GM19035 (cell line): Measurements from ENCODE around the gene HK3.

Experiments used
- ATAC-seq: cut with Tn5 transposase; IDR thresholded peaks from one replicate; pipeline ENCODE4 v1.9.1; 2021; ENCODE audit not compliant: unreplicated experiment

Gene HK3

DNA sequence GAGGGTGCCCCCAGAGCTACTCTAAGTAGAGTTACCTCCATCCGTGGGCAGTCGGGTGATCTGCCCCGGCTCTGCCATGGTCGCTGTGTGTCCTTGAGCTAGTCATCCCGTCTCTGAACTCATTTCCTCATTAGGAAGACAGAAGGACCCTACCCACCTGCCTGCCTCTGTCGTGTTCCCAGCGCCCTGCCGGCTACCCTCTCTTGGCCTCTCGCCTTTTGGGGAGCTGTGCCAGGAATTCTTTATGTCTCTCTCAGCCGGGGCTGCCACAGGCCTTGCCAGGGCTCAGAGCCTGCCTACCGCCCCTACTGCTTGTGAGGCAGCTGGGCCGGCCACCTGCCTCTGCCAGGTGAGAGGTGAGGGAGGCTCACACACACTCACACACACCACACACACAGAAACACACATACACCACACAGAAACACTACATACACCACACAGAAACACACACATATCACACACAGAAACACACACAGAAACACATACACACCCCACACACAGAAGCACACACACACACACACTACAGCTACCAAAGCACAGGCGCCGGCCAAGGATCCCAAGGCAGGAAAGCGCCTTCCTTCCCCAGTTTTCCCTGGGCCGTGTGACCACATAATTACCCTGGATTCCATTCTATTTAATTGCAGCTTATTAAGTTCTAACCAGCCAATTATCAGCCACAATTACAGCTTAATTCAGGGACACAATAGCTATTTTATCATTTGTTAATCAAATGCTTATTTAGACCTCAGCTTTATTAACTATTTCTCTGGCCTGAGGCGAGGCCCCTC lies 47.1 kb downstream of the HK3 start:
- ATAC-seq = no peak

DNA sequence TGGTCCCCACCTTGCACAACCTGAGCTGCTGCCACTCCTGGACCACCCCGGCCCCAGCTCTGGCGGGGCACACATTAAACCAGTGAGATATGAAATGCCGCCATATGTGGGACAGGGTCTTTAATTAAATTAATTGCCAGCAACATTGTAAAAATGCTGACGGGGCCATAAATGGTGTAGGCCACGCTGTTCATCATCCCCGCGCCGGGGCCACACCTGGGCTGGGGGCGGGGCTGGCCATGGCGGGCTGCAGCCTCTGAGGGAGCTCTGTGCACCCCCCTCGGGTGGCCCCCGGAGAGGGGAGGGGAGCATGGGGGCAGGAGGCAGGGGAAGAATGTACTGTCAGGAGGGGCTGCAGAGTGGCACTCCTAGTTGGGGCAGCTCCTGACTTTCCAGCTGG lies 47.8 kb downstream of the HK3 start:
- no peak for ATAC-seq

DNA sequence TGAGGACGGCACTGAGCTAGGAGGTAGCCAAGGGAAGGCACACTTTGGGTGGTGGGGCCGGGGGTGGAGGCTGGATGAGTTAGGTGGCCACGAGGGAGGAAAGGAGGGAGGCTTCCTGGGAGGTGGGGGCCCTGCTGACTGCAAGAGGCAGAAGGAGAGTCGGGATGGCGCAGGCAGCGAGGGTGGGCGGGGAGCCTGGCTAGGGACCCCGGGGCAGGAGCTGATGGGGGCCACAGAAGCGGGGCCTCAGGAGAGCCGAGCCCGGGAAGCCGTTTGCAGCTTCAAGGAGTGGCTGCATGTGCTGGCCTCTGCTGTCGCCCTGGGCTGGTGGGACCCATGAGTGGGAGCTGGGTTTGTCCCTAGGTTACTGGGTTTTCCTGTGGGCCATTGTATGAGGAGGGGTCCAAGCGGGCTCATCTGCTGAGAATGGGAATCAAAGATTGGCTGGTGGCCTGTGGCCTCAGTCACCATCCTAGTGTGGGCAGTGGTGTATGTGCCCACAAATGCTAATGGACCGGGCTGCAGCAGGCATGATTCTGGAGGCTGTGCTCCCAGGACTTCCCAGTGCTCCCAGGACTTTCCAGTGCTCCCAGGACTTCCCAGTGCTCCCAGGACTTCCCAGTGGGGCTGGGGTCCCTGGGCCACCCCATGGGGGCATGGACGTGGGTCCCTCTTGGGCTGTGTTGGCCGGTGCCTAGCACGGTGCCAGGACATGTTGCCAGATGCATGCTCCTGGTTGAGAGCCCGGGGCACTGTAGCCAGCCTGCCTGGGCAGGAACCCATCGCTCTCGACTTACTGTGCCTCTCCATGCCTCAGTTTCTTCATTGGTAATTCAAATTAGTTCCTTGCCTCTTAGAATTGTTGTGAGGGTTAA lies 48.5 kb downstream of the HK3 start:
- ATAC-seq = no peak

DNA sequence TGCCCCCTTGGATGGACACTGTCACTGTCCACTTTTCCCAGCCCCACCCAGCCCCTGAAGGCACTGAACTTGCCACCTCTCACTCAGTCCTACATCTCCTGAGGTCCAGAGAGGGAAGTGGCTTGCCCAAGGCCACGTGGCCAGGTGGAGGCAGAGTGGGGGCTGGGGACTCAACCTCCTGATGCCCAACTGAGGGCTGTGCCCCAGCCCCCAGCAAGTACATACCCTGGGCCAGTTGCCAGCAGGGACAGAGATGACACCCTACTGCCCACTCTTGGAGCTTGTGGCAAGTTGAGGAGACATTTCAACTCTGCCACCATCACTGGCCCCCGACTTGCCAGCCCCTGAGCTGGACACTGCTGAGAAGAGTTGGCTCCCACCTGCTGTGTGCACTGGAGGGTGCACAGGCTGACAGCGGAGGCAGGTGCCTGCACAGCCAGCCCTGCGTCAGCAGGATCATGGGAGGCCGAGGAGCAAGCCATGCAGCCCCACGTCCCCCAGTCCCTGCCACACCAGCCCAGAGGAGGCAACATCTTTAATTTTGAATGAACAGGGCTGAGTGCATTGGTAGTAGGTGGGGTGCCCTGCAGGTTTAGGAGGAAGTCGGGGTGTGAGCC lies 49.4 kb downstream of the HK3 start:
- ATAC-seq = no peak

DNA sequence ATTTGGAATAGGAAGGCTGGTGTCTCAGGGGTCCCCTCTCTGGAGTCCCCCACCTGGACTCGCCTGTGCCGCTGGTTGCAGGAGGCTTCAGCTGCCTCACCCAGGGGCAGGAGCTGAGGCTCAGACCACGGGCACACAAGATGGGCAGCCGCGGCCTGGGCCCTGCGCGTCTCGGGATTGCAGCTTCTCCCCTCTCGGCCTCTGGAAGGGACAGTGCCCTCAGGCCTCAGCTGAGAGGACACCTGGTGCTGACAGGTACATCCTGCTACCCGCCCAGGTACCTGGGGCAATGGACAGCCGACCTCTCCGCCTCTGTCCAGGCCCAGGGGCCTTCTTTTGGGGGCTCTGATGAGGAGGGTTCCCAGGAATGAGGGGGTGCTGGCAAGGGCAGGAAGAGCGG lies 50.5 kb downstream of the HK3 start:
- no peak for ATAC-seq

DNA sequence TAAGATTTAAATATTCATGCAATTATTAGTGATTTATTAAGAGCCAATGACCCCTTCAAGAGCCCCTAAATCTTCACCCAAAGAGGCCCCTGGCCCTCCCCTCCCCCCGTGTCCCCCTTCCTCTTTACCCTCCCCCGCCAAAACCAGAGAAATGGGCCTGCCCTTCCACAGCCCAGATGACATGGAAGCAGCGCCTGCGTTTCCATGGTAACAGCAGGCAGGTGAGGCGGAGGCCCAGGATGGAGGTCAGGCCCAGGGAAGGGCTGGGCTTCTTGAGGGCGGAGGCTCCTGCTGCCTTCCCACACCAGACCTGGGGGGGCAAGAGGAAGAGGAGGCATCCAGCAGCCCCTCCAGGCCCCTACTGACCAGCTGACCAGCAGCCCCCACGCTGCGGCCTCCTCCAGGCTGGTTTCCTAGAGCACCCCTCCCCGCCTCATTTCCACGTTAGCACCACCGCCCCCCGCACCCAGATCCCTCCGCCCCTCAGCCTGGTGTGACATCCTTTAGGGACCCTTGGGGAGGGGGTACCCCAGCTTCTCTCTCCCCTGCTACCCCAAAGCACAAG lies 51.3 kb downstream of the HK3 start:
- no peak for ATAC-seq

DNA sequence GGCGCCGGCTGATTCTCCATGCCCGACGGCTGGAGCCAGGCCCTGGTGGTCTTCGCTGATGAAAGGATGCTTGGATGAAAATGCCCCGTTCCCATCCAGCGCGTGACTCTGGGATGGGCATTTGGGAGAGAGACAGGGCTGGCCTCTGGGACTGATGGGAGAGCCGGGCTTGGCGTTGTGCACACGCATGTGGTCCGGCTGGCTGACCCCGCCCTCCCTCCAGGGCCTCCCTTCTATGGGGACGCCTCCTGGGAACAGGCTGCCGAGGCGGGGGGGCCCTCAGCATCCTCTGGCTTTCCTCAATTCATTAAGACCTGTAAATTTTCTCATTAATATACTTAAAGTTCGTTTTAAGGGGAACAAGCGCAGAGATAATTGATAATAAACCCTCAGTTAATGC lies 52.0 kb downstream of the HK3 start:
- no peak for ATAC-seq

DNA sequence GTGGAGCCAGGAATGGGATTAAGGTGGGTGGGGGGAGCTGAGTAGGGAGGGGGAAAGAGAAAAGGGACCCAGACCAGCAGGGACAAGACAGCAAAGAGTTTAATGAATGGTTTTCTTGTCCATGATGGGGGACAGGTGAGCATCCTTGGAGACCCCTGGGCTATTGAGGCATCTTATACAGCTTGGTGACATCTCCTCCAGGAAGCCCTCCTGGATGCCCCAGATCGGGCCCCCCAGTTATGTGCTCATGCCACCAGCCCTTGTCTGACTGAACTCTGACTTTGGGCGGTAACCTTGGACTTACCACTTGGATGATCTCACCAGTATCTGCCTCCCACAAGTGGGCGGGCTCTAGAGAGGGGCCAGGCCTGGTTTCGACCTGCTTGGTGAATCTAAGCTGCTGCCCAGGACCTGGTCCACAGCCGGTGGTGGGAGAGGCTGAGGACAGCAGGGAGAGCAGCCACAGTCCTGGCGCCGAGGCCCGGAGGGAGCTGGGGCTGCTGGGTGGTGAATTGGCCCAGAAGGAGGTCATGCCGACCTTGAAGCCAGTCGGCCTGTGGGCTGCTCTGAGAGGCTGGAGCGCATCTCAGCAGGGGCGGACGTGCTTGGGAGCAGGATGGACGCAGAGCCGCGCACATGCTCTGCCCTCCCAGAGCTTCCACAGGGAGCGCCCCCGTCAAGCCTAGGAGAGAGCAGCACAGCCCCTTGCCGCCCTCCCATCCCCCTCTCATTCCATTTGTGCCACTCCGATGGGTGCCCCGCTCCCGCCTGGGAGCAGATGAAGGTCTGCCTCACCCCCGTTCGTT lies 52.6 kb downstream of the HK3 start:
- no peak for ATAC-seq

DNA sequence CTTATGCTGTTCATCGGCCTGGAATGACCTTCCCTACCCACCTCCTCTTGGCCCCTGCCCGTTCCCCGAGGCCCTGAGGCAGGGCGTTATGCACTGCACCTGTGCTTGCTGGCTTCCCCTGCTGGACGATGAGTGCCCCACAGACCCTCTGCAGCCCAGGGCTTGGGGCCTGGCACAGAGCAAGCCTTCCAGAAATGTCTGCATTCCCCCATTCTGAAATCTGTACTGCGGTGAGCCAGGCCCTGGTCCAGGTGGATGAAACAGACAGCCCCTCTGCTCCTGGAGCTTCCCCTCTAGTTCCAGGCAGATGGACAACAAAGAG lies 53.8 kb downstream of the HK3 start:
- no peak for ATAC-seq

DNA sequence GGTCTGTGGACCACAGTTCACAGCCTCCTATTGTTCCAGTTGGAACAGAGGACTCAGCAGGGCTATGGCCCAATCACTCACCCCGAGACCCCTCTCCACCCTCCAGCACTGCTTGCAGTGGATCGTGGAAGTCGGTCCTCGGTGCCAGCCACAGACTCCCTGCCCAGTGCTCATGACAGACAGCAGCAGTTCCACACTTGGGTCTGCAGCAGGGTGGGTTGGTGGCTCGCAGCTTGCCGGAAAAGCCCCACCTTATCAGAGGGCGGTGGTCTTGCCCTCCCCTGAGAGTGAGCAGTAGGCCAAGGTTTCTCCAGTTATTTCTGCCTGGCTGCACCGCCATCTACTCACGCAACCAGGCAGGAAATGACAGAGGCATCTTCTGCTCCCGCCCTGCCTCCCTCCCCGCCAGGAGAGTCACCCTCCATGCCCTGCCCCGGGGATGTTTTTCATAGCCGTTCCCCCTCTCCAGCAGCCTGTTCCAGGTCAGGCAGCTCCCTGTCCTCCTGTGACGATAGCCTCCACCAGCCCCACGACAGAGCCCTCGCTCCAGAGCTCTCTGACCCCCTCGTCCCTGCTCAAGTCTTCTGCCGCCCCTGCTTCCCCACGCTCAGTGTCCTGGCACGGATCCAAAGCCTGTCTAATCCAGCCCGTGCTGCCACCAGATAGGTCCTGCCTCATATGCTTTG lies 54.3 kb downstream of the HK3 start:
- no peak for ATAC-seq

DNA sequence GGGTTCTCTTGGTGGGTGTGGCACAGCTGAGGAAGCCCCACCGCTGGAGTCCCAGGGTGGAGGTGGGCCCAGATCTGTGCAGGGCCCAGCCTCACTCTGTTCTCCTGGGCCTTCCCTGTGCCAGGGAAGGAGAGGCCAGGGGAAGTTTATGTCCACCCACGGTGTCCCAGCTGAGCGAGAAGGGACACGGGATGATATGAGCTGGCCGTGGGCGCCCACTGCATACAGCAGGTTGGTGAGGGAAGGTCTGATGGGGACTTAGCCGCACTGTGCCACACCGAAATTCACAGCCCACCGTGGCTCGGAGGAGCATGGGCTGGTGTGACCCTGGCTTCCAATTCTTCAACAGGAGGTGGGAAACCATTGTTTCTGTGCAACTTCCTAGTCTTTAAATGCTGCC lies 54.9 kb downstream of the HK3 start:
- no peak for ATAC-seq

DNA sequence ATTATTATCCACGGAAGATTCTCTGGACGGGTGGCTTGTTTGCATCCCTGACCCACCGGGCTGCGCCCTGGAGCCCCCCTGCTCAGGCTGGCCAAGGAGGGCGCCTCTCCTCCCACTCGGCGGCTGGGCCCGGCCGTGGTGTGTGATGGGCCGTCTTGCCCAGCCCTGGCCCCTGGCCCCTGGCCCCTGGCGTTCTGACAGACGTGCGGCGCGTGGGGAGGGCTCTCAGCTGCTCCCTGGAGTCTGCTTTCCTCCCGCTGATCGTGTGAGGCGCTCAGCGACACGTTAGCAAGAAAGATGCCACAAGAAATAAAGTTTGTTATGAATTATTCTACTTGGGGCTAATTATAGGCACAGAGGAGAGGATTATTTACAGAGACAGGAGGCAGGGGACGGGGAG lies 55.5 kb downstream of the HK3 start:
- no peak for ATAC-seq

DNA sequence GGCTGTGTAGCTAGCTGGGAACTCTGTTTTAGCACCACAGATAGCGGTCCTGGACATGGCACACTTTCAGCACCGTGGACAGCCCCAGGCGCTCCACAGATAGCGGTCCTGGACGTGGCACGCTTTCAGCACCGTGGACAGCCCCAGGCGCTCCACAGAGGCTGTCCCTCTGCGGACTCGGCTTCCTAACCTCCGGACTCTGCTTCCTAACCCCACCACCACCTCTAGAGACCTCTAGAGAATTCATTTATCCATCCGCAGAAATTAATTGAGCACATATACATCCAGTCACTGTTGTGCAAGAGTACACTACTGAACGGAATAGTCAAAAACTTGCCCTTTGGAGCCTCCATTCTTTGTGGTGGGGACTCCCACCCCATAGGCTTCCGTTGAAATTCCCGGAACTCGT lies 61.4 kb downstream of the HK3 start:
- no peak for ATAC-seq

DNA sequence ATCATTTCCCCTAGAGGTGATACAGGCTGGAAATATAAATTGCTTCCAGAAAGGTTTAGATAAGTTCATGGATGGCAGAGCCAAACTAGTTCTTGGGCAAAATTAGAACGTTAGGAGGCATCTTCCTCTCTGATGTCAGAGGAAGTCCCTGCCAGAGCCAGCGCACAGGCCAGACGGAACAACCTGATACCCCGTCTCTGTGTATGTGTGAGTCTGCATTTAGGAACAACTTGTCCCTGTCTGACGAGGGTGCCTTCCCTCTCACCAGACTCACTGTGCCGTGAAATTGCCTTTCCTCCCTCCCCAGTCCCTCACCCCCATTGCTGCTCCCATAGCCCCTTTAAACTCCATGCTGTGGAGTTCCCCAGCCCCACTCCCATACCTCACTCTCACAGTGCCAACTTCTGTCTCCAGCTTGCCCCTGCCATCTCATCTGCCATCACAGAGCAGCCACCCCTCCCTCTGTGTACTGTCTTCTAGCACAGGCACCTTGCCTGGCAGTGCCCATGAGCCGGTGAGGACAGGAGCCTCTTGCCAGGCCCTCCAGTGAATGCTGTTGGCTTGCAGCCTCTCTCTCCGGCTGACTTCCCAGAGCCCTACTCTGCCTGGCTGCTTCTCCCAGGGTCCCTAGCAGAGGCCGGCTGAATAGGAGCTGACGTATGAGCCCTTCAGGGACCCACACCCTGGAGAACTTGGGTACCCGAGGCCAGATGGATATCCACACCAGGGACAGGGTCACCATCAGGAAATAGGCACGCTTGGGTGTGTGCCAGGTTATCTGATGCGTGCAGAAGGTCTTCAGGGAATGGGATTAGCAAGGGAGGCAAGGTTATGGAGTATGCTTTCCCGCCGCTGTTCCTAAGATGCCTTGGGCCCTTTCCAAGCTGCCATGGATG lies 62.1 kb downstream of the HK3 start:
- ATAC-seq = no peak

DNA sequence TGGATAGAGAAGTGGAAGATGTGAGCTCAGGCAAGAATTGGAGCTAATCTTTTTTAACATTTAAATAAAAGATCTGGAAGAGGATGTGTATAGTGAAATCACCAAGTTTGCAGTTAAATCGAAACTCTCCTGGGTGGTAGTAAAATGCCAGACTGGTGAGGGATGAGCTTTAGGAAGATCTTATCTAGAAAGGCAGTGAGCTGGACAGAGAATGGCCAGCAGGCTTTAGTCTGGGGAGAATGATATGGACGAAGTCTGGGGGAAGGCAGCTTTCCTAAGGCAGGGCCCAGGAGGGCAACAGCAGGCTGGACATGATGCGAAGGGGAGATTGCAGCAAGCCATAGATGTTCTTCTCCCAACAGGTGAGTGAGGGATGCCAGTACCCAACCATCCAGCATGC lies 63.2 kb downstream of the HK3 start:
- ATAC-seq = no peak

DNA sequence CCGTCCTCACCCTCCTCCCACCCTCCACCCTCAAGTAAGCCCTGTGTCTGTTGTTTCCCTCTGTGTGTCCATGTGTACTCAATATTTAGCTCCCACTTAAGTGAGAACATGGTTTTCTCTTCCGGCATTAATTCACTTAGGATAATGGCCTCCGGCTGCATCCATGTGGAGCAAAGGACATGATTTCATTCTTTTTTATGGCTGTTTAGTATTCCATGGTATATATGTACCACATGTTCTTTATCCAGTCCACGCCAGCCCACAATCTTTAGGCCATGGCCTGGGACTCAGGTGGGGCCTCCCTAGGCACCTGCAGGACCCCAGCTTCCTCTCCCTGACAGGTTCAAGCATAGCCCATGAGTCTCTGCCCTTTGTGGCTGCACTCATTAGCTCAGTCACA lies 65.9 kb downstream of the HK3 start:
- ATAC-seq = no peak

DNA sequence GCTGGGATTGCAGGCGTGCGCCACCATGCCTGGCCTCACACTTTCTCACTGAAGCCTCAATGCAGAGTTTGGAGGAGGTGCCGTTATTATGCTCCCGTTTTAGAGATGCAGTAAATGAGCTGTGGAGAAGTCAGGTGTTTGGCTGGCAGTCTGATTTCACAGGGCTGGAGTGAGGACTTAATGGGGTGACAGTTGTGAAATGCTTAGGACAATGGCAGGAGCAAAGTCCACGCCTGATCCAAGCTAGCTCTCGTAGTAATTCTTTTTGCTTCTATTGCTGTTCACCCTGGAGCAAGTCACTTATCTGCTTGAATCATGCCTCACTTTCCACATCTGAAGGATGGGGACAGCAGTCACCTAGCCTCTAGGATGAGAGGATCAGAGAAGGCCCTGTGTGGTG lies 67.0 kb downstream of the HK3 start:
- no peak for ATAC-seq

DNA sequence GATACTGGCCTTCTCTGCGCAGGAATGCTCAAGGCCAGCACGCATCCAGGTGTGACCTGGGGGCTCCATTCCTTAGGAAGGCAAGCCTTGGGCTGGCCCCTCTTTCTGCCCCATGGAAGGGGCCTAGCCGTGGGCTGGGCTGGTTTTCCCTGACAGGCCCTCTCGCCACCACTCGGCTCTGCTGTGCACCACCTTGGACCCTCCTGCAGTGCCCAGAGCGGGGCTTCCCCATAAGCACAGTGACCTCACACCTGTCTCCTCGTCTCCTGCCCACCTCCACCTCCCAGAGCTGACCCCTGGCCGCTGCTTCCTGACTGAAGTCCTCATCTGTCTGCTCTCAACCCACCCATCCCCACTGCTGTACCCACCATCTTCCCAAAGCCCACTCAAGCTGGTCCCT lies 67.7 kb downstream of the HK3 start:
- no peak for ATAC-seq

DNA sequence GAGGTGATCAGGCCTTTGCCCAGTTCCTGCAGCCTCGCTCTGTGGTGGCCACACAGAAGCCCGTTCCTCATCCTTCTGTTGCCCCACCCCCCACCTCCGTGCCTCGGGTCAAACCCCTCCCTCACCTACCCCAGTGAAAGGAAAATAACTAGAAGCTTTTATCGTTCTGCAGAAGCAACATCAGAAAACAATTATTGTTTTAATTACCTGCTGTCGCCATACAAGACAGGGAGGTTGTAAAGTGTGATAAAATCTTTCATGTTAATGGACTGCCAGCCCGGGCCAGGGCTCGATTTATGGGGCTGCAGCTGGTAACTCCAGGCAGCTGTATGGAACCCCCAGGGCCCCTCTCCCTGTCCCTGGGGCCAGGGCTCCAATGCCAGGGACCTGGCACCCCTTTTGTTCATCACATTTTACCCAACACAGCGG lies 68.1 kb downstream of the HK3 start:
- no peak for ATAC-seq
